HFFc6 (cell line): ENCODE measurements around the gene SAMD14. TPM values are rescaled to one million over a fixed set of nuclear protein-coding genes. Genes with fewer than 3 reads are reported as not detected.
"Not testable (repeated sequence)": the region's sequence is repeated elsewhere in the genome, so short reads cannot be mapped to it uniquely, and the experiment has no call there.

Experiments used
- DNase-seq: peaks from one replicate; pipeline ENCODE4 v3.0.0-alpha.2; 2018
- H3K27ac Mint-ChIP-seq: 2 replicates; pipeline ENCODE4 v1.8.0; 2020; ENCODE audit warnings: mild to moderate bottlenecking, mixed read lengths
- H3K27me3 Mint-ChIP-seq: 2 replicates; pipeline ENCODE4 v1.8.0; 2021; ENCODE audit warnings: mild to moderate bottlenecking, moderate library complexity, mixed read lengths; ENCODE audit not compliant: insufficient read depth
- H3K36me3 Mint-ChIP-seq: 2 replicates; pipeline ENCODE4 v1.8.0; 2021; ENCODE audit warnings: low read depth, mixed read lengths
- H3K4me1 Mint-ChIP-seq: 2 replicates; pipeline ENCODE4 v1.8.0; 2020; ENCODE audit warnings: low read depth, mixed read lengths
- H3K4me3 Mint-ChIP-seq: 2 replicates; pipeline ENCODE4 v1.8.0; 2020; ENCODE audit warnings: mild to moderate bottlenecking, moderate library complexity, mixed read lengths
- H3K9me3 Mint-ChIP-seq: 2 replicates; pipeline ENCODE4 v1.8.0; 2020; ENCODE audit warnings: mild to moderate bottlenecking, mixed read lengths
- CTCF ChIP-seq: fragments of 200-600 bp; sonication (generic); IDR thresholded peaks from 2 replicates; pipeline ENCODE4 v1.5.0; 2021; ENCODE audit warnings: antibody characterized with exemption, mild to moderate bottlenecking
- total RNA-seq, 6 experiments: library from RNA; stranded (reverse); fragmentation: NEBNext Ultra II Directional; extraction: Animal tissue kit (Norgen Biotek cat#: 25700); gene quantifications; 2 replicates in 1 of 6; 3 replicates in 5 of 6; pipeline ENCODE4 v1.2.3, GENCODE V29; 2021

The SAMD14 gene
- total RNA-seq, 6 experiments from 2014 or later, result 4.3 to 14.1 (median 11.4) TPM

DNA sequence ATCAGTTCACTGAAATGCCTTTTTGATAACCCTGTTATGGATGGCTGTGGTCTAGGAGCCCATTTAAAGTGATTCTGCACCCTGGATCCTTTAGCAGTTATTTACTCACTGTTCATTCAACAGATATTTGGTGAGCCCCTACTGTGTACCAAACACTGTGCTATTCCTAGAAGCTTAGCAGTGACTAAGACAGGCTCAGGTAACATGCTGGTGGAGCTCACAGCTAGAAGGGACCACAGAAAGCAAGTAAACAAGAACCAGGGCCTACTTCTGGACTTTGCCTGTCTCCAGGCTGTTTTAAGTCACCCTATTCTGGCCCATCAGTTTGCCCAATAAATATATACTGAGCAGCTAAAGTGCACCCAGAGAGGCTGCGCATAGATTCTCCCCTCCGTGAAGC lies 63.0 kb downstream of the SAMD14 start:
- DNase-seq, result no peak
- Mint-ChIP-seq H3K4me1 (peaks cover 65% of the 10 kb centered on the region), H3K27ac (peak overlapping the region; percentile 99), H3K36me3 (peaks cover 40% of the 10 kb centered on the region), H3K27me3 (peaks cover 7% of the 10 kb centered on the region), H3K9me3 (no peaks in the 10 kb centered on the region), H3K4me3 (no peak overlapping the region)
- TF ChIP-seq CTCF, result no peak

GRCh38 chr17:50065056-50065455 lies 64.9 kb downstream of the SAMD14 start:
- no peak for TF ChIP-seq CTCF
- peak overlapping the region; percentile 99 for H3K27ac Mint-ChIP-seq
- peak overlapping the region; percentile 79 for H3K4me3 Mint-ChIP-seq

DNA sequence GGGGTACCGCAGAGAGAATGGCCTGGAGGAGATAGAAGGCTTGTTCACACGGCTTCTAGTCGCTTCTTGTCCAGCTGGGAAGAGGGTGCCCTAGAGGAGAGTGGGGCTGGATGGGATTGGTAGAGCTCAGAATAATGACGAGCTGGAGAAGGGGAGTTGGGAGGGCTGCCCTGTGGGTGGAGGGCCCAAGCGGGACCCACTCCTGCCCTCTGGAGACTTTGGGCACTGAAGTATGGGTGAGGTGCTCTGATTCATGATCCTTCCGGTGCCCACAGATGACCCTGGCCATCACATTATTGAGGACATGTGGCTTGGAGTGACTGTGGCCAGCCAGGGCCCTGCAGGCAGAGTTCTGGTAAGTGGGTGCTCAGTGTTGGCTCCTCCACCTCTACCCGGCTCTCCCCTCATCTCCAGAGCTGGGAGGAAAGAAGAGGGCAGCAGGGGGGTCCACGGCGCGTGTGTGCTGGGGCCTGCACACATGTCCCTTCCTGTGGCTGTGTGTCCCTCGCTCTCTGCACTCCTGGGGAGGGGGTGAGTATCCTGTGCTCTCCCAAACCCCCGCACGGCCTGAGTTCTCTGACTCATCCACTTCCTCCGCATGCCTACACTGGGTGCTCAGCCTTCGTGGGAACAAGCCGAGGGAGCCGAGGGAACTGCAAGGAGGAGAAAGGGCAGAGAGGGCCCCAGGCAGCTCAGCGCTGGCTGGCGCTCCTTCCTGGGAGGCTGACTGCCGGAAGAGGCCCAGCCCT lies 65.5 kb downstream of the SAMD14 start:
- Mint-ChIP-seq H3K27ac (peak overlapping the region; percentile 99), H3K9me3 (no peaks in the 10 kb centered on the region), H3K36me3 (peaks cover 29% of the 10 kb centered on the region), H3K27me3 (peaks cover 3% of the 10 kb centered on the region), H3K4me3 (peak overlapping the region; percentile 79), H3K4me1 (peaks cover 74% of the 10 kb centered on the region)
- peak; percentile 97 for DNase-seq
- peak; percentile 9; the same call in 1 of the 2 replicates for TF ChIP-seq CTCF

More at GRCh38 chr17:50065056-50065455, 64.9 kb downstream of the SAMD14 start:
- H3K27me3 Mint-ChIP-seq, result peaks cover 3% of the 10 kb centered on the region
- H3K36me3 Mint-ChIP-seq, result peaks cover 34% of the 10 kb centered on the region
- peaks cover 73% of the 10 kb centered on the region for H3K4me1 Mint-ChIP-seq
- DNase-seq, result no peak
- no peaks in the 10 kb centered on the region for H3K9me3 Mint-ChIP-seq

GRCh38 chr17:50063561-50064252 lies 66.3 kb downstream of the SAMD14 start:
- H3K27me3 Mint-ChIP-seq, result peaks cover 3% of the 10 kb centered on the region
- peaks cover 82% of the 10 kb centered on the region for H3K4me1 Mint-ChIP-seq
- no peak for TF ChIP-seq CTCF
- peak overlapping the region; percentile 99 for H3K27ac Mint-ChIP-seq
- H3K9me3 Mint-ChIP-seq, result no peaks in the 10 kb centered on the region
- H3K4me3 Mint-ChIP-seq, result peak overlapping the region; percentile 79
- peak; percentile 36 for DNase-seq
- H3K36me3 Mint-ChIP-seq, result peaks cover 31% of the 10 kb centered on the region

GRCh38 chr17:50062293-50063243 lies 67.4 kb downstream of the SAMD14 start:
- H3K27ac Mint-ChIP-seq, result peak overlapping the region; percentile 99
- H3K4me1 Mint-ChIP-seq, result peaks cover 93% of the 10 kb centered on the region
- peak; percentile 92 for DNase-seq
- H3K27me3 Mint-ChIP-seq, result peaks cover 3% of the 10 kb centered on the region
- peak overlapping the region; percentile 95 for H3K4me3 Mint-ChIP-seq
- H3K36me3 Mint-ChIP-seq, result peaks cover 36% of the 10 kb centered on the region
- no peak for TF ChIP-seq CTCF
- no peaks in the 10 kb centered on the region for H3K9me3 Mint-ChIP-seq

GRCh38 chr17:50061713-50062045 lies 68.3 kb downstream of the SAMD14 start:
- not testable (repeated sequence) for H3K9me3 Mint-ChIP-seq, H3K27me3 Mint-ChIP-seq, DNase-seq
- Mint-ChIP-seq H3K4me1 (peaks cover 95% of the 10 kb centered on the region), H3K36me3 (peaks cover 45% of the 10 kb centered on the region), H3K4me3 (peak overlapping the region; percentile 95), H3K27ac (peak overlapping the region; percentile 99)
